Esophagus squamous epithelium (tissue), 4 donors: ENCODE data around the gene COQ8B.

ENCODE experiments used
- CTCF ChIP-seq, 6 experiments: fragments of 450-650 bp in 4 of 6; fragments of 200-600 bp in 2 of 6; sonication (generic) in 2 of 6; IDR thresholded peaks; one replicate each; pipeline ENCODE4 v1.5.1; 2016 to 2019; ENCODE audit warnings: antibody characterized with exemption in 6 of 6, mild to moderate bottlenecking in 4 of 6, moderate library complexity in 4 of 6
- POLR2A ChIP-seq, 4 donors: fragments of 450-650 bp; IDR thresholded peaks; one replicate each; pipeline ENCODE4 v1.6.1; 2017; ENCODE audit warnings: antibody characterized with exemption in 4 of 4, mild to moderate bottlenecking in 4 of 4, moderate library complexity in 3 of 4

- TF ChIP-seq CTCF (IDR thresholded peaks at IDR 0.05) = no peak
- TF ChIP-seq POLR2A (IDR thresholded peaks at IDR 0.05) = no peak
Observed at GRCh38 chr19:40661616-40662015, 55.1 kb downstream of the COQ8B start.
